ENCODE data around the gene INHBE. TPM values are rescaled to one million over a fixed set of nuclear protein-coding genes. Genes with fewer than 3 reads are reported as not detected.
"Not testable (repeated sequence)": the region's sequence is repeated elsewhere in the genome, so short reads cannot be mapped to it uniquely, and the experiment has no call there.

The INHBE gene
- total and polyA plus RNA-seq, 2 of the 8 experiments (the other 6 are each of a cell fraction or from before 2014, with no cell fraction given) = 10.2 to 18.8 TPM

DNA sequence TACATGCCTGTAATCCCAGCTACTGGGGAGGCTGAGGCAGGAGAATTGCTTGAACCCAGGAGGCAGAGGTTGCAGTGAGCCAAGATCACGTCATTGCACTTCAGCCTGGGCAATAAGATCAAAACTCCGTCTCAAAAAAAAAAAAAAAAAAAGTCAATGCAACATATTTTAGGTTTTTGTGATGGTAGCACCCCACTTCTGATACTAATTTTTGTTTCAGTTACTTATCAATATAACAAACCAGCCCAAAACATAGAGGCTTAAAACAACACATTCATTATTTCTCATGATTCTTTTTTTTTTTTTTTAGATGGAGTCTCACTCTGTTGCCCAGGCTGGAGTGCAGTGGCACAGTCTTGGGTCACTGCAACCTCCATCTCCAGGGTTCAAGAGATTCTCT is 13.7 kb upstream of the INHBE start:
- POLR2A ChIA-PET (ENCODE audit: partially characterized antibody) = interaction anchor here (0.6 to 4.6 kb wide), 3 partner anchors 9 to 17 kb away, joined by 3 to 34 read pairs (median 5); partner anchors contain the start of gene INHBE
- H4K20me1 ChIP-seq (replicated peaks in 1 of 2; ENCODE audit: control insufficient read depth in 1 of 2, insufficient read depth in 2 of 2, low read length in 2 of 2); H2BK12ac ChIP-seq (ENCODE audit: low read depth, low read length); H2BK20ac ChIP-seq (ENCODE audit: low read length); H3K4me1 ChIP-seq (replicated peaks in 1 of 4; ENCODE audit: control insufficient read depth in 3 of 4, insufficient read depth in 4 of 4, low read length in 3 of 4); H2BK5ac ChIP-seq (ENCODE audit: low read depth, low read length); H2AK5ac ChIP-seq (ENCODE audit: low read depth, low read length); H3K56ac ChIP-seq (replicated peaks; ENCODE audit: insufficient read length, low read depth, low read length); H2AFZ ChIP-seq (ENCODE audit: low read length); H3K18ac ChIP-seq (ENCODE audit: extremely low read depth, low read length); H3K23me2 ChIP-seq (ENCODE audit: low read depth, low read length); H3K14ac ChIP-seq (ENCODE audit: insufficient read length); H4K91ac ChIP-seq (replicated peaks; ENCODE audit: insufficient read length, low read length); H3K27ac ChIP-seq (ENCODE audit: low read depth, low read length); H3K36me3 ChIP-seq (ENCODE audit: control insufficient read depth in 2 of 4, insufficient read depth in 4 of 4, low read length in 3 of 4); H3K4me2 ChIP-seq (ENCODE audit: insufficient read depth in 1 of 2, low read depth in 2 of 2, low read length in 2 of 2); H4K8ac ChIP-seq (ENCODE audit: extremely low read depth, insufficient read depth, low read length); FAIRE-seq; DNase-seq (ENCODE audit: low read depth in 1 of 2, low spot score in 2 of 2); H4K5ac ChIP-seq (ENCODE audit: insufficient read length, low read depth, low read length); H3K4me3 ChIP-seq (ENCODE audit: extremely low read depth in 1 of 4, insufficient read depth in 2 of 4, low read depth in 3 of 4, low read length in 4 of 4); H3K9me3 ChIP-seq (ENCODE audit: insufficient read depth in 2 of 2, low read depth in 1 of 2, low read length in 1 of 2); H2BK120ac ChIP-seq (replicated peaks; ENCODE audit: low read depth, low read length); H3K9ac ChIP-seq (replicated peaks in 1 of 4; ENCODE audit: extremely low read depth in 1 of 4, low read depth in 3 of 4, low read length in 3 of 4); H2BK15ac ChIP-seq (ENCODE audit: low read length); H3K79me2 ChIP-seq (ENCODE audit: control insufficient read depth in 1 of 2, insufficient read depth in 2 of 2, low read length in 2 of 2); H3K27me3 ChIP-seq (replicated peaks in 1 of 4; ENCODE audit: control insufficient read depth in 3 of 4, extremely low read depth in 1 of 4, insufficient read depth in 3 of 4, low read length in 3 of 4); H3K79me1 ChIP-seq (ENCODE audit: low read depth, low read length); H3K4ac ChIP-seq (replicated peaks; ENCODE audit: insufficient read length, low read depth, low read length); H3K23ac ChIP-seq (ENCODE audit: insufficient read length): not testable (repeated sequence)
- CTCF ChIA-PET (ENCODE audit: partially characterized antibody) = interaction anchor here (0.6 to 6.3 kb wide), 4 partner anchors 13 to 165 kb away, joined by 3 to 47 read pairs (median 4); partner anchors contain the start of gene INHBE
- 100% methylated on average over 2 of the region's 2 CpGs; no CpG with 5 or more reads in 1 of the 2 experiments for WGBS, 2 experiments (ENCODE audit: extremely low coverage in 1 of 2, insufficient coverage in 1 of 2, insufficient read length in 1 of 2, insufficient replicate concordance in 2 of 2, low coverage in 1 of 2, low lambda C conversion rate in 2 of 2, missing lambda C conversion rate in 1 of 2)
